ENCODE data around the gene SCIN. TPM values are rescaled to one million over a fixed set of nuclear protein-coding genes. Genes with fewer than 3 reads are reported as not detected.

Gene SCIN
- total RNA-seq, 1 experiment from 2014 or later: 28.3 TPM

DNA sequence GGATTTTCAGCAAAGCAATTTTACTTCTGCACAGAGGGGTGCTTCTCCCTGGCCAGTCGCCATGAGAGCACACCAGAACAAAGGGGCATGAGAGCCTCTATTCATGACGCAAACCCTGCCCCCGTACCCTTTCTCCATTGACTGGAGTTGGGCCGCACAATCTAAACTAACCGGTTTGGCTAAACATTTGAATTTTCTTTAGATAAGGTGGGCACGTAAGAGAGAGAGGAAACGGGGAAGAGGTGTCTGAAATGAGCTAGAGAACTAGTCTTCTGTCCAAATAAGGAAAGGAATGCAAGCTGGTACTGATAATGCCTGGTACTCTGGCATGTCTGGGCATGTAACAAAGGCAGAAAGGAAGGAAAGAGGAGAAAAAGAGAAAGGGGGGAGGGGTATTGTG, 13.2 kb upstream of the SCIN start:
- peak; percentile 81 for DNase-seq
- peak overlapping the region; percentile 80 for H3K27ac Mint-ChIP-seq (ENCODE audit: unreplicated experiment)
- peaks cover 6% of the 10 kb centered on the region for H3K36me3 Mint-ChIP-seq (ENCODE audit: insufficient read depth, unreplicated experiment)
- TF ChIP-seq, protein P1, sequence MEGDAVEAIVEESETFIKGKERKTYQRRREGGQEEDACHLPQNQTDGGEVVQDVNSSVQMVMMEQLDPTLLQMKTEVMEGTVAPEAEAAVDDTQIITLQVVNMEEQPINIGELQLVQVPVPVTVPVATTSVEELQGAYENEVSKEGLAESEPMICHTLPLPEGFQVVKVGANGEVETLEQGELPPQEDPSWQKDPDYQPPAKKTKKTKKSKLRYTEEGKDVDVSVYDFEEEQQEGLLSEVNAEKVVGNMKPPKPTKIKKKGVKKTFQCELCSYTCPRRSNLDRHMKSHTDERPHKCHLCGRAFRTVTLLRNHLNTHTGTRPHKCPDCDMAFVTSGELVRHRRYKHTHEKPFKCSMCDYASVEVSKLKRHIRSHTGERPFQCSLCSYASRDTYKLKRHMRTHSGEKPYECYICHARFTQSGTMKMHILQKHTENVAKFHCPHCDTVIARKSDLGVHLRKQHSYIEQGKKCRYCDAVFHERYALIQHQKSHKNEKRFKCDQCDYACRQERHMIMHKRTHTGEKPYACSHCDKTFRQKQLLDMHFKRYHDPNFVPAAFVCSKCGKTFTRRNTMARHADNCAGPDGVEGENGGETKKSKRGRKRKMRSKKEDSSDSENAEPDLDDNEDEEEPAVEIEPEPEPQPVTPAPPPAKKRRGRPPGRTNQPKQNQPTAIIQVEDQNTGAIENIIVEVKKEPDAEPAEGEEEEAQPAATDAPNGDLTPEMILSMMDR (IDR thresholded peaks at IDR 0.05; ENCODE audit: unreplicated experiment): no peak
- intact Hi-C loops (cut with micrococcal nuclease; ENCODE audit: unreplicated experiment): loop anchor here (1.0 kb wide), 1 partner anchor 27 kb away; no protein-coding TSS in a partner anchor
- peaks cover 33% of the 10 kb centered on the region for H3K4me1 Mint-ChIP-seq (ENCODE audit: low read depth, unreplicated experiment)
- H3K9me3 Mint-ChIP-seq (ENCODE audit: low read depth, unreplicated experiment): peaks cover 6% of the 10 kb centered on the region
- H3K4me3 Mint-ChIP-seq (ENCODE audit: low read depth, unreplicated experiment): peak overlapping the region; percentile 15
- no TSS peak for BruUV-seq (replicated peaks)
- CTCF ChIA-PET: interaction anchor here (0.7 to 1.7 kb wide), 9 partner anchors 11 to 32 kb away, joined by 3 to 12 read pairs (median 5); partner anchors contain the start of gene SCIN
- H3K27me3 Mint-ChIP-seq (ENCODE audit: unreplicated experiment): no peaks in the 10 kb centered on the region

DNA sequence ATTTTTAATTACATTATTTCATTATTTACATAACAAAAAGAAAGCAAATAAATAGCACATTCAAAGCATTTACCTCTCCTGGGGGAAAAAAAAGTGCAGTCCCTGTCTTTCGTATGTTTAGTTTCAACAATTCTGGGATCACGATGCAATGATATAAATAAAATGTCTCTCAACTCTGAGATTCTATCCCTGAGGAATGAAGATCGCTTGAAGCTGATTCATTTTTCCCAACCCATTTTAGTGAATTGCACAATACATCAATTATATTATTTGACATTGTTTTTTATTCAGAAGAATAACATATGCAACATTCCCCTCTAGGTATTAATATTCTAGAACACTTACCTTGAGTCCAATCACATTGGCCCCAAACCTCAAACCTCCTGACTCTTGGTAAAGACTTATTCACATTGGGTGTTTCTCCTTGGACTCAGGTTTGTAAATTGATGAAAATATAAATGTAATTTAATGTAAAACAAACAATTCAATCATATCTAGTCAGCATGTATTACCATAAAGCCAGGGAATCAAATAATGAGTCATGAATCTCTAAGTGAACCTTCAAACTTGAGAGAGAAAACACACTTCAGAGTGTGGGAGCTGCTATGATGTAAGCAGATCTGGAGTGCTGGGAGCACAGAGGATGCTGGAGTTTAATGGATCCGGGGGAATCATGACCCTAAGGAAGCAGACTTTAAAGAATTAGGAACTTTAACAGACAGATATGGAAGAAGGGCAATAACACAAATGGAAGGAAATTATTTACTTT, 5.3 kb upstream of the SCIN start:
- no peak for DNase-seq
- peak overlapping the region; percentile 0 for H3K27ac Mint-ChIP-seq (ENCODE audit: unreplicated experiment)
- intact Hi-C loops (cut with micrococcal nuclease; ENCODE audit: unreplicated experiment): no loop called here
- CTCF ChIA-PET: no interaction called here
- H3K4me1 Mint-ChIP-seq (ENCODE audit: low read depth, unreplicated experiment): peaks cover 10% of the 10 kb centered on the region
- H3K4me3 Mint-ChIP-seq (ENCODE audit: low read depth, unreplicated experiment): no peak overlapping the region
- H3K36me3 Mint-ChIP-seq (ENCODE audit: insufficient read depth, unreplicated experiment): peaks cover 4% of the 10 kb centered on the region
- H3K27me3 Mint-ChIP-seq (ENCODE audit: unreplicated experiment): no peaks in the 10 kb centered on the region
- BruUV-seq (replicated peaks): no TSS peak
- TF ChIP-seq, protein P1 (IDR thresholded peaks at IDR 0.05; ENCODE audit: unreplicated experiment): no peak
- no peaks in the 10 kb centered on the region for H3K9me3 Mint-ChIP-seq (ENCODE audit: low read depth, unreplicated experiment)

DNA sequence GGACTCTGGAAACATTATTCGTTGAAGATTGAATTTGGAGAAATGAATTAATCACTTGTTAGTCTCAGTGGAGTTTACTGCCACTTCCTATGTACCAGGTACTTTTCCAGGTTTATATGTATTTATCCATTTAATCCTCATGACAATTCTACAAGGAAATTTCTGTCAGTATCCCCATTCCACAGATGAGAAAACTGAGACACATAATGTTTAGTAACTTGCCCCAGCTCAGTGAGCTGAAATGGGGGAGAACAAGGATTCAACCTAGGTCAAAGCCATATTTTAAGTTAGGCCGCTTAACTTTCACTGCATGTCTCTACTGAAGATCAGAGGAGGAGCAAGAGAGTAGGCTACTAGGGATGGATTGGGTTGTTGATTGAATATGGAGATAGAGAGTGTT, 4.6 kb upstream of the SCIN start:
- Mint-ChIP-seq H3K27me3 (ENCODE audit: unreplicated experiment) (no peaks in the 10 kb centered on the region), H3K36me3 (ENCODE audit: insufficient read depth, unreplicated experiment) (peaks cover 11% of the 10 kb centered on the region), H3K4me1 (ENCODE audit: low read depth, unreplicated experiment) (peaks cover 10% of the 10 kb centered on the region), H3K9me3 (ENCODE audit: low read depth, unreplicated experiment) (no peaks in the 10 kb centered on the region), H3K27ac (ENCODE audit: unreplicated experiment) (peak overlapping the region; percentile 0), H3K4me3 (ENCODE audit: low read depth, unreplicated experiment) (no peak overlapping the region)
- TF ChIP-seq, protein P1 (IDR thresholded peaks at IDR 0.05; ENCODE audit: unreplicated experiment): no peak
- DNase-seq: no peak
- intact Hi-C loops (cut with micrococcal nuclease; ENCODE audit: unreplicated experiment): no loop called here
- no TSS peak for BruUV-seq (replicated peaks)
- CTCF ChIA-PET: no interaction called here

DNA sequence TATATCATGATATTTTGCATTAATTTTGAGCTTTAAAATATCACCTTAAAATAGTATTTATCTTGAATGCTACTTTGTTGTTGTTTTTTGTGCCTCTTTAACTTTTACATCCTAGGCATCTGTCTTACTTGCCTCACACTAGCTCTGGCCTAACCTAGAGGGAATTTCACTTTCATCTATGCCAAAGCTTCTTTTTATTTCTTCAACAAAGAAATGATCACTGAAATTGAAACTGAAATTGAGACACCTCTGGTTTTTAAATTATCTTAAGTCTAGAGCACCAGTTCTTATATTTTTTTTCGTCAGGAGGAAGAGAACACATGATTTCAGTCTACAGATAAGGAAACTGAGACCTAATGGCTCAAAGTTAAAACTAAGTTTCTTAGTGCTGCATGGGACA, 3.5 kb upstream of the SCIN start:
- no peak overlapping the region for H3K27ac Mint-ChIP-seq (ENCODE audit: unreplicated experiment)
- BruUV-seq (replicated peaks): no TSS peak
- no peak for DNase-seq
- H3K27me3 Mint-ChIP-seq (ENCODE audit: unreplicated experiment): no peaks in the 10 kb centered on the region
- H3K36me3 Mint-ChIP-seq (ENCODE audit: insufficient read depth, unreplicated experiment): peaks cover 22% of the 10 kb centered on the region
- peaks cover 16% of the 10 kb centered on the region for H3K4me1 Mint-ChIP-seq (ENCODE audit: low read depth, unreplicated experiment)
- CTCF ChIA-PET: interaction anchor here (0.5 kb wide), 1 partner anchor 389 kb away, joined by 3 read pairs; no protein-coding TSS in a partner anchor
- intact Hi-C loops (cut with micrococcal nuclease; ENCODE audit: unreplicated experiment): no loop called here
- H3K9me3 Mint-ChIP-seq (ENCODE audit: low read depth, unreplicated experiment): no peaks in the 10 kb centered on the region
- TF ChIP-seq, protein P1 (IDR thresholded peaks at IDR 0.05; ENCODE audit: unreplicated experiment): no peak
- no peak overlapping the region for H3K4me3 Mint-ChIP-seq (ENCODE audit: low read depth, unreplicated experiment)

All from Calu3 (cell line).